Naive thymus-derived CD8-positive, alpha-beta T cell (primary cell): ENCODE results near the gene PRR20B. TPM values are rescaled to one million over a fixed set of nuclear protein-coding genes. Genes with fewer than 3 reads are reported as not detected.
A peak's percentile ranks its signal among the peaks of the same experiment; 100 is the strongest.
"Not testable (repeated sequence)": the region's sequence is repeated elsewhere in the genome, so short reads cannot be mapped to it uniquely, and the experiment has no call there.

ENCODE experiments used
- ATAC-seq, 2 donors: fragments of 150-1000 bp; cut with Tn5 transposase in 1 of 2; sonication (Bioruptor Pico), chemical (Tn5 transposase) in 1 of 2; 1 replicate in 1 of 2; 2 replicates in 1 of 2; pipeline ENCODE4 v1.10.0; 2021; ENCODE audit warnings: mild to moderate bottlenecking in 2 of 2, moderate library complexity in 2 of 2
- POLR2A ChIA-PET: fragments of 350-600 bp; sonication (Branson Sonifier 250); formaldehyde crosslinking; loops from one replicate; lab custom pipeline; 2021; ENCODE audit warnings: antibody characterized with exemption; lab: Charles Lee
- DNase-seq, 10 donors: peaks; one replicate each; pipeline versions ENCODE4 v3.0.0 to v3.0.0-alpha.2; 2020 to 2022
- H3K27ac Mint-ChIP-seq, 10 donors: one replicate each; pipeline ENCODE4 v1.8.0; 2020 to 2022; ENCODE audit warnings: mild to moderate bottlenecking in 10 of 10, mixed read lengths in 10 of 10, moderate library complexity in 4 of 10, inconsistent platforms in 1 of 10
- H3K27me3 Mint-ChIP-seq, 5 donors: one replicate each; pipeline ENCODE4 v1.8.0; 2021 to 2022; ENCODE audit warnings: mixed read lengths in 5 of 5
- H3K36me3 Mint-ChIP-seq, 3 donors: one replicate each; pipeline ENCODE4 v1.8.0; 2020 to 2022; ENCODE audit warnings: mixed read lengths in 3 of 3, mild to moderate bottlenecking in 2 of 3, inconsistent platforms in 1 of 3
- H3K4me1 Mint-ChIP-seq, 4 donors: one replicate each; pipeline ENCODE4 v1.8.0; 2021 to 2022; ENCODE audit warnings: mixed read lengths in 4 of 4
- H3K4me3 Mint-ChIP-seq, 10 donors: one replicate each; pipeline ENCODE4 v1.8.0; 2020 to 2022; ENCODE audit warnings: mild to moderate bottlenecking in 10 of 10, mixed read lengths in 10 of 10, moderate library complexity in 6 of 10, inconsistent platforms in 1 of 10
- H3K9me3 Mint-ChIP-seq, 9 donors: one replicate each; pipeline ENCODE4 v1.8.0; 2020 to 2022; ENCODE audit warnings: mixed read lengths in 9 of 9, mild to moderate bottlenecking in 3 of 9, inconsistent platforms in 1 of 9, moderate library complexity in 1 of 9
- polyA plus RNA-seq, 3 donors: library from polyadenylated mRNA; unstranded; fragments of 300-500 nt; fragmentation: Illumina TruSeq; gene quantifications; one replicate each; pipeline ENCODE4 v1.2.3, GENCODE V29; 2021
- total RNA-seq, 8 experiments: library from RNA in 2 of 8; stranded (reverse) in 2 of 8; gene quantifications; one replicate each; pipeline ENCODE4 v1.2.3 and lab custom pipeline; 2021 to 2026

Gene PRR20B
- total RNA-seq (not detected), polyA plus RNA-seq (not detected), total RNA-seq (lab: John Stamatoyannopoulos, UW) (0 reads per million in 6 experiments)

- not testable (repeated sequence) for ATAC-seq, H3K4me1 Mint-ChIP-seq, H3K4me3 Mint-ChIP-seq
These were observed at the start of gene PRR20B for GRCh38 chr13:57147188-57147587. PRR20B (plus strand) TSS chr13:57147488; CDS start chr13:57147875, 387 bp downstream.

GRCh38 chr13:57114945-57115344 lies 32.3 kb upstream of the PRR20B start:
- no peak for DNase-seq
- Mint-ChIP-seq H3K4me3 (no peak overlapping the region), H3K27me3 (no peaks in the 10 kb centered on the region), H3K4me1 (no peaks in the 10 kb centered on the region), H3K9me3 (peaks cover 4 to 49% (median 20%) of the 10 kb centered on the region in 9 donors), H3K36me3 (peaks cover 0 to 6% (median 0%) of the 10 kb centered on the region in 3 donors), H3K27ac (no peak overlapping the region)
- ATAC-seq, result no peak
- POLR2A ChIA-PET, result no interaction called here

More at GRCh38 chr13:57147188-57147587, at the start of gene PRR20B:
- H3K27ac Mint-ChIP-seq, H3K27me3 Mint-ChIP-seq, H3K36me3 Mint-ChIP-seq, DNase-seq, H3K9me3 Mint-ChIP-seq, POLR2A ChIA-PET: not testable (repeated sequence)

- Mint-ChIP-seq H3K4me1 (no peaks in the 10 kb centered on the region), H3K27ac (no peak overlapping the region), H3K36me3 (peaks cover 0 to 4% (median 0%) of the 10 kb centered on the region in 3 donors), H3K27me3 (no peaks in the 10 kb centered on the region), H3K4me3 (no peak overlapping the region), H3K9me3 (peaks cover 0 to 11% (median 4%) of the 10 kb centered on the region in 9 donors)
- ATAC-seq, result no peak
- DNase-seq, result no peak
- POLR2A ChIA-PET, result no interaction called here
These were observed 23.6 kb upstream of the PRR20B start for GRCh38 chr13:57123681-57124080.

GRCh38 chr13:57128909-57129308 lies 18.4 kb upstream of the PRR20B start:
- POLR2A ChIA-PET, result no interaction called here
- Mint-ChIP-seq H3K36me3 (no peaks in the 10 kb centered on the region), H3K27me3 (no peaks in the 10 kb centered on the region), H3K4me1 (no peaks in the 10 kb centered on the region), H3K27ac (no peak overlapping the region), H3K9me3 (peaks cover 0 to 19% (median 2%) of the 10 kb centered on the region in 9 donors), H3K4me3 (no peak overlapping the region)
- DNase-seq (no peak), ATAC-seq (no peak)

GRCh38 chr13:57136093-57136492 lies 11.2 kb upstream of the PRR20B start:
- Mint-ChIP-seq H3K9me3 (peaks cover 0 to 9% (median 3%) of the 10 kb centered on the region in 9 donors), H3K4me3 (peak overlapping the region in 1 of 10 donors; percentile 24), H3K36me3 (no peaks in the 10 kb centered on the region), H3K27ac (no peak overlapping the region), H3K27me3 (no peaks in the 10 kb centered on the region), H3K4me1 (no peaks in the 10 kb centered on the region)
- DNase-seq (no peak), ATAC-seq (no peak)
- POLR2A ChIA-PET, result no interaction called here

- Mint-ChIP-seq H3K9me3 (peaks cover 0 to 9% (median 3%) of the 10 kb centered on the region in 9 donors), H3K36me3 (no peaks in the 10 kb centered on the region), H3K4me1 (no peaks in the 10 kb centered on the region), H3K27me3 (no peaks in the 10 kb centered on the region), H3K27ac (no peak overlapping the region), H3K4me3 (no peak overlapping the region)
- DNase-seq (no peak), ATAC-seq (no peak)
- POLR2A ChIA-PET, result no interaction called here
These were observed 9.7 kb upstream of the PRR20B start for GRCh38 chr13:57137585-57137984.

- Mint-ChIP-seq H3K9me3 (peaks cover 0 to 9% (median 0%) of the 10 kb centered on the region in 9 donors), H3K27ac (no peak overlapping the region), H3K36me3 (no peaks in the 10 kb centered on the region), H3K4me3 (no peak overlapping the region), H3K27me3 (no peaks in the 10 kb centered on the region), H3K4me1 (no peaks in the 10 kb centered on the region)
- DNase-seq, result no peak
- no peak for ATAC-seq
- POLR2A ChIA-PET, result no interaction called here
These were observed 8.3 kb upstream of the PRR20B start for GRCh38 chr13:57138988-57139387.

GRCh38 chr13:57139781-57140180 lies 7.5 kb upstream of the PRR20B start:
- DNase-seq, POLR2A ChIA-PET, H3K9me3 Mint-ChIP-seq, H3K4me3 Mint-ChIP-seq, H3K27ac Mint-ChIP-seq, H3K4me1 Mint-ChIP-seq, H3K27me3 Mint-ChIP-seq, ATAC-seq, H3K36me3 Mint-ChIP-seq: not testable (repeated sequence)

- H3K4me3 Mint-ChIP-seq, H3K27me3 Mint-ChIP-seq, H3K4me1 Mint-ChIP-seq, H3K9me3 Mint-ChIP-seq, POLR2A ChIA-PET, ATAC-seq, DNase-seq, H3K27ac Mint-ChIP-seq, H3K36me3 Mint-ChIP-seq: not testable (repeated sequence)
These were observed 6.9 kb upstream of the PRR20B start, which contains the start of gene PRR20A for GRCh38 chr13:57140235-57140968. PRR20A (plus strand) TSS chr13:57140918; CDS start chr13:57141305, 387 bp downstream.

- POLR2A ChIA-PET, H3K36me3 Mint-ChIP-seq, H3K27ac Mint-ChIP-seq, H3K9me3 Mint-ChIP-seq, H3K4me1 Mint-ChIP-seq, ATAC-seq, H3K4me3 Mint-ChIP-seq, H3K27me3 Mint-ChIP-seq, DNase-seq: not testable (repeated sequence)
These were observed 818 bp downstream of the PRR20B start for GRCh38 chr13:57148106-57148505.

GRCh38 chr13:57153761-57154160 lies 6.5 kb downstream of the PRR20B start, which contains the start of gene PRR20C:
PRR20C (plus strand) TSS chr13:57154061; CDS start chr13:57154448, 387 bp downstream.
- H3K4me1 Mint-ChIP-seq, H3K9me3 Mint-ChIP-seq, DNase-seq, H3K4me3 Mint-ChIP-seq, H3K36me3 Mint-ChIP-seq, POLR2A ChIA-PET, H3K27ac Mint-ChIP-seq, ATAC-seq, H3K27me3 Mint-ChIP-seq: not testable (repeated sequence)

GRCh38 chr13:57160332-57160731 lies 13.0 kb downstream of the PRR20B start, which contains the start of gene PRR20D:
PRR20D (plus strand) TSS chr13:57160632; CDS start chr13:57161019, 387 bp downstream.
- H3K27me3 Mint-ChIP-seq, H3K36me3 Mint-ChIP-seq, ATAC-seq, H3K27ac Mint-ChIP-seq, H3K4me1 Mint-ChIP-seq, POLR2A ChIA-PET, H3K4me3 Mint-ChIP-seq, H3K9me3 Mint-ChIP-seq, DNase-seq: not testable (repeated sequence)

GRCh38 chr13:57166897-57167296 lies 19.6 kb downstream of the PRR20B start, which contains the start of gene PRR20E:
PRR20E (plus strand) TSS chr13:57167197; CDS start chr13:57167584, 387 bp downstream.
- ATAC-seq, POLR2A ChIA-PET, H3K9me3 Mint-ChIP-seq, DNase-seq, H3K27me3 Mint-ChIP-seq, H3K36me3 Mint-ChIP-seq, H3K27ac Mint-ChIP-seq, H3K4me3 Mint-ChIP-seq, H3K4me1 Mint-ChIP-seq: not testable (repeated sequence)
